Endometrium (tissue), 2 donors: ENCODE data around the gene GHDC.
"Not testable (repeated sequence)": the region's sequence is repeated elsewhere in the genome, so short reads cannot be mapped to it uniquely, and the experiment has no call there.

Experiments used
- FAIRE-seq: peaks from 2 replicates; lab custom pipeline; 2012; peaks lifted over from hg19 to GRCh38; lab: Jason Lieb, UNC
- donor health status: control.
- donor health status: control.

Gene GHDC

DNA sequence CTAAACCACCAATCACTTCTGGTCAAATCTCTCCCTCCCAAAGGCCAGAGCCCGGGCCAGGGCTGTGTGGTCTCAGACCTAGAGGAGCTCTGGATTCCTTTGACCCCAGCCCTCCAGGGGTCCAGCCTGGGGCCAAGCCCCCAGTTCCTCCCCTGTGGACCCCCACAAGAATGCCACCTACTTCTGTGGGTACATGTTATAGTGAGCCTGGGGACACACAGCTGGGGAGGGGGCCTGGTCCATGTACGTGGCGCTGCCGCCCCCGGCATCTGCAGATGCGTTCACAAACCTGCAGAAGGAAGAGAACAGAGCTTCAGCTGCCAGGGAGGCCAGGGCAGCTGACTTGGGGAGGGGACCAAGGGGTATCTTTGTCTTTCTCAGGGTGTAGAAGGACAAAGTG is 7.9 kb upstream of the GHDC start:
- FAIRE-seq = no peak

DNA sequence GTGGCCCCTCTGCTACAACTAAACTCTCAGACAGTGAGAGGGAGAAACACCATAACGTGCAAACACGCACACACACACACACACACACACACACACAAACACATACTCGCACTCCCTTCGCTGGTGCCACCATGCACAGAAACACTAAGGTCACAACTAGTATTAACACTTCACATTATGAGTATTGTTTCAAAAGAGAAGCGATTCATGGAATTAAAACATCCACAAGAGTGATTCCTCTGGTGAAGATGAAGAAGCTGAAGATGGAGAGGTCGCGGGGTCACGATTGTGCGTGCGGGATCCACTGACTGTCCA is 7.1 kb upstream of the GHDC start:
- FAIRE-seq = no peak

DNA sequence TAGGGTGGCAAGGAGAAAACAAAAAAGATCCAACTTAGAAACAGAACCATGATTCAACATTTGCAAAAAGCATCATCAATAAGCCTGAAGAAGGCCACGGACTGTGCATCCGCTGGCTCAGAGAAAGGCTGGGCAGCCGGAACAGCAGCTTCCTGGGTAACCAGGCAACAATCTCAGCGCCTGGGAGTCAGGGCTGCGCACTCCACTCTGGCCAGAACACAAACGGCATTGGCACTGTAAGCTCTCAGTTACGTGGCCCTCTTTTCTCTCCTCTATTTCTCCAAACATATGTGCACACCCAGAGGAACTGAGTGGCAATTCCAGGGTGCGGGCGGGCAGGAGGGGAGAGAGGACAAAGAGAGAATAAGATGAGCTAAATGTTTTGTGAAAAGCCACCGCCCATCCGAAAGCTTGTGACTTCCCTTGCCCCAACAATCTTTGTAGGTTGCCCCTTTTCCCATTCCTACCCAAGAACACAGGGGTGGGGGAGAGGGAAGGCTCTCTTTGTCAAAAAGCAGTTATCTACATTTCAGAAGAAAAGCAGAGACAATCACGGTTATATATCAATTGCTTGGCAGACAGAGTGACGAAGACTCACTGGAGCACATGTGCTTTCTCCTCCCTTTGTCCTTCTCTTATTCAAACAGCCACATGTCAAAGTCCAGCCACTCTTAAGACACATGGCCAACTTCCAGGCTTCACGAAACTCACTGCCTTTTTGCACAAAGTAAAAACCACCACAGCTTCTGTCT is 6.6 kb upstream of the GHDC start:
- FAIRE-seq = no peak

DNA sequence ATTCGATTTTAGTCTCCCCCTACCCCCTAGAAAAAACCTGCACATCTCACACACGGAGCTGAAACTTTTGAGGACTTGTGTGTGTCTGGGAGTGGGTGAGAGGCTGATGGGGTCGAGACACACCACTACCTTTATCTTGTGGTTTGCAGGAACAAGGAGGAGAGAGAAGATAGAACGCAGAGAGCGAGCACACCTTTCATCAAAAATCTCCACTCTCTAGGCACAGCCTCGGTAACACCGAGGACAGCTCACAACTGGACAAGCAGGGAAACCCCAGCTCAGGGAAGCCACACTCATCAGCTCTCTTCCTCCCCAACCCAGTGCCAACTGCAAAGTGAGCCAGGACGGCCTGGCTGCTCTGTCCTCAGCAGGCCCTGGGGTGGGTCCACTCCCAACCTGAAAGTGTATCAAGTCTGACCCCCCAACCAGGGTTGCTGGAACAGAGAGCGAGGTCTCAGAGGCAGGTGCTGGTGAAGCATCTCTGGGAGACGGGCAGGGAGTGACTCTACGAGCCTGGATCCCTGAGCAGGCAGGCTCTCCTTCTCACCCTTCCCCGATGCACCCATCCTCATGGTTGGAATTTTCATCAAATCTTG is 5.2 kb upstream of the GHDC start:
- FAIRE-seq = no peak

DNA sequence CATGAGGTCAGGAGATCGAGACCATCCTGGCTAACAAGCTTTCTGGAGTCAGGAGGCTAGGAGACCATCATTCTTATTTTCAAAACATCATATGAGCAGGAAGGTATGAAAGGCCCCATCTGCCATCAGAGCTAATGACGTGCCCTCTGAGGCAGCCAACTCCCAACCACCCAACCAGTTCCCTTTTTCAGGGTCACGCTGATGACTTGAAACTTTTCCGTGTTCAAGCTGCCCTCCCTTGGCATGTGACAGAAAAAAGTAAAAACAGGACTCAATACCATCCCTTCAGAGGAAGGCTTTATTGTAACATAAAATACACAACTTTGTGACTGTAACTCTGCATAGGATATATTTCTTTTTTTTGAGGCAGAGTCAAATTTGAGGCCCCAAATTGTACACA is 4.6 kb upstream of the GHDC start:
- no peak for FAIRE-seq

DNA sequence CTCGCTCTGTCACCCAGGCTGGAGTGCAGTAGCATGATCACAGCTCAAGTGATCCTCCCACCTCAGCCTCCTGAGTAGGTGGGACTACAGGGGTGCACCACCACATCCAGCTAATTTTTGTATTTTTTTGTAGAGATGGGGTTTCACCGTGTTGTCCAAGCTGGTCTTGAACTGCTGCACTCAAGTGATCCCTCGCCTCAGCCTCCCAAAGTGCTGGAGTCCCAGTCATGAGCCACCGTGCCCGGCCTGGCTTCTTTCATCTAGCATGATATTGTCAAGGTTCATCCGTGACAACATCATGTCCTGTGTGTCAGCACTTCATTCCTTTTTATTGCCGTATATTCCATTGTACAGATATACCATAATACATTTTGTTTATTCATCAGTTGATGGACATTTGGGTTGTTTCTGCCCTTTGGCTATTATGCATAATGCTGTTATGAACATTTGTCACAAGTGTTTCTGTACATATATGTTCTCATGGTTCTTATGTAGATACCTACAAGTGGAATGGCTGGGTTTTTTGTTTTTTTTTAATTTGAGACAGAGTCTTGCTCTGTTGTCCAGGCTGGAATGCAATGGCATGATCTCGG is 3.4 kb upstream of the GHDC start:
- FAIRE-seq = no peak

DNA sequence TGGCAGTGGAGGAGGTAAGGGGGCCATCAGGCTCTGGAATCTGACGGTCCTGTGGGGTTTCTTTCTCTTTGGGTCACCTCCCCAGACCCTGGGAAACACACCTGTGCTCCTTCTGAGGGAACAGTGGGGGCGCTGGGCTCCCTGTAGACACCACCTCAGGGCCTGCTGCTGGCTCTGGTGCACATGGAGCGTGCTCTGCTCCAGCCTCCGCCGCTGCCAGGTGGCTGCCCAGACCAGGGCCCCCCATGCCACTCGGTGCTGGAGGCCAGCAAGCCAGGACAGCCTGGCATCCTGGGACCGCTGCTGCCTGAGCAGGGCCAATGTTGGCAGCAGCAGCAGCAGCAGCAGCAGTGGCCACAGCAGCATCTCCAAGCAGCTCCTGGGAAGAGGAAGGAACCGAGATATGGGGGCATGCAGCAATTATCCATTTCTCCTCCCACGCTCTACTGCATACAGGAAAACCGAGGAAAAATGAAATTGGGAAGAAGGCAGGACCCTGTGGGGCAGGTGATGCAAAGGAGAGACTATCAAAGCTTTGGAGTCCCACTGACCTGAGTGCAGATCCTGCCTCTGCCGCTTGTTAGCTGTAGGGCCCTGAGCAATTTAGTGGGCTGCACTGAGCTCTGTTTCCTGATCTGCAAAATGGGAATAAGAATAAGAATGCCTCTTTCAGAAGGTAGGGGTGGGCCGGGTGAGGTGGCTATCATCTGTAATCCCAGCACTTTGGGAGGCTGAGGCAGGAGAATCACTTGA is 902 bp downstream of the GHDC start:
- no peak for FAIRE-seq

DNA sequence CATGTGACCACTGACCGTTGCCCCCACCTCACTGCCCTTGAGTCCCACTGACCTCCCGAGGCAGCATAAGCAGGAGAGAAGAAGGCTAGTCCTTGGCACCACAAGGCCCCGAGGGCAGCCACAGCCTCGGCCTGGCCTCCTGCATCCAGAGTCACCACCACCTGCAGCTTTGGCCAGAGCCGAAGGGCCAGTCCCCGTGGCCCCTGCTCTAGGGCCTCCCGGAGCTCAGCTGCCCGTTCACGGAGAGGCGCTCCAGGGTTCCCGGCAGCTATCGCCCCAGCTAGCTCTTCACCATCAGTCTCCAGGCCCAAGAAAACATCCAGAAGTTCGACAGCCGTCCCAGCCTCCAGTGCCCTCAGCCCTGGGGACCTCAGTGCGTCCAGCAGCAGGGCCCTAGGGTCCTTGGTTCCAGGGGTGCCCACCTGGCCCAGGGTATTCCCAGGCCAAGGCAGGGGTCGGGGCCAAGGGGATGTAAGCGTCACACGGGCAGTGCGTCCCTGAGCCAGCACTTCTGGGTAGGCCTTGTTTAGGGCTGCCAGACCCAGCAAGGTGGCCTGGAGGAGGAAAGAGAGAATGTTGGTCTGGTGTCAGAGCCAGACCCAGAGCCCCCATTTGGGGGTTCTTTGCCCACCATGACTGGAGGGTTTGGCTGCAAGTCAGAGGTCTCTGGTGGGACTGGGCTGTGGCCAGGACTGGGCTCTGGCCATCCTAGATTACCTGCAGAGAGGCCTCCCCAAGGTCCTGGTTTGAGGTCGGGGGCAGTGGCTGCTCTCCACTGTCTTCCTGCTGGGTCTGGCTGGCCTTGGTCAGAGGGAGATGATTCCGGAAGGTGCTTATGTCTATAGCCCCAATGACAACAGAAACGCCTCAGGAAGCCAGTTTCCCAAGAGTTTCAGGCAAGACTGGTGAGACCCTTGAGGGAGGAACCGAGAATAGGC is 1.8 kb downstream of the GHDC start:
- FAIRE-seq = no peak

DNA sequence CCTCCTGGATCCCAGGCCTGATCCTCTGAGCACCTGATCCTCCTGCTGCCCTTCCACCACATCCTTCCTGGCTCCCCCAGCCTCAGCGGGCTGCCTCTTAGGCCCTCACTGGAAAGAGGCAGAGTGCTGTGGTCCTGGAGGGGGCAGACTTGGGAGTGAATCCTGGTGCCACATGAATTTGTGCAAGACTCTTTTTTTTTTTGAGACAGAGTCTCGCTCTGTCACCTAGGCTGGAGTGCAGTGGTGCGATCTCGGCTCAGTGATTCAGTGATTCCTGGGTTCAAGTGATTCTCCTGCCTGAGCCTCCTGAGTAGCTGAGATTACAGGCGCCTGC is 3.1 kb downstream of the GHDC start:
- no peak for FAIRE-seq

DNA sequence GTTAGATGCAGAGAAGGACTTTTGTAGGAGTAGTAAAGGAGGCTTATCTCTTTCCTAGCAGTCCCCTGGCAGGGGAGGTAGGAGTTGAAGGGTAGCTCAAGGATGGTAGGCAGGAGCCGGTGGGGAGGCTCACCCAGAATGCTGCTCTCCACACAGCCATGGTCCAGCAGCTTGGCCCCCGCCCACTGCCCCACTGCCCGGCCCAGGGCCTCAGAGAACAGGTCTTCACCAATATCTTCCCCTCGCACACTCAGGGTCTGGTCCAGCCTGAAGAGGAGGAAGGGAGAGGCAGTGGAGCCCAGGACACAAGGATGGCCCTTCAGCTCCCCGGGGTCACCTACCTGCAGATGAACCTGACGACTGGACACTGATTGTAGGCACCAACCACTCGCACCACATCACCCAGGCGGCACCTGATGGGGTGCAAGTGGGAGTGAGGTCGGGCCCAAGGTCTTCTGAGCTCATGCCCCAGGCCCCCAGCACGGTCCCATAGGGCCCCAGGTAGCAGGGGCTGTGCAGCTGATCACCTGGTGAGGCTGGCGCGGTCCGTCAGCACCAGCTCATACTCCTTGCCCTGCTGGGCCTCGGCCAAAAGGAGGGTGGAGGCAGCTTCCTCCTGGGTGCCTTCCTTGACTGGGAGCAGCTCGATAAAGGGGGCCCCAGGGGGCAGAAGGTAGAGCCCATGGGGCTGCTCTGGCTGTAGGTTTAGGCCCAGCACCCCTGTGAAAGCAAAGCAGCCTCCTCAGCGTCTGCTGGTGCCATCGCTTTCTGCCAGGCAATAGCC is 3.6 kb downstream of the GHDC start:
- FAIRE-seq = no peak

DNA sequence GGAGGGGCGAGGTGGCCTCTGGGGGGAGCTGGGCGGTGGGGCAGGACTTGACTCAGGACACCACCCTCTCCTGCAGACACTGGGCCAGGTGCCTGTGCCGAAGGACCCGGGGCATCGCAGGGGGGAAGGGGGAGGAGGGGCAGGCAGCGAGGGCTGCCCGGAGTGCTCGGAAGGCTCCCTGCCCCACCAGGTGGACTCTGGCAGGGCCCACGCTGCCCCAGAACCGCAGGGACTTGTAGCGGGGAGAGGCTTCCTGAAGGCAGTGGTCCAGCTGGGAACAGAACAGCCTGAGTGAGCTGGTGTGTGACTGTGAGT is 4.7 kb downstream of the GHDC start:
- FAIRE-seq = no peak

DNA sequence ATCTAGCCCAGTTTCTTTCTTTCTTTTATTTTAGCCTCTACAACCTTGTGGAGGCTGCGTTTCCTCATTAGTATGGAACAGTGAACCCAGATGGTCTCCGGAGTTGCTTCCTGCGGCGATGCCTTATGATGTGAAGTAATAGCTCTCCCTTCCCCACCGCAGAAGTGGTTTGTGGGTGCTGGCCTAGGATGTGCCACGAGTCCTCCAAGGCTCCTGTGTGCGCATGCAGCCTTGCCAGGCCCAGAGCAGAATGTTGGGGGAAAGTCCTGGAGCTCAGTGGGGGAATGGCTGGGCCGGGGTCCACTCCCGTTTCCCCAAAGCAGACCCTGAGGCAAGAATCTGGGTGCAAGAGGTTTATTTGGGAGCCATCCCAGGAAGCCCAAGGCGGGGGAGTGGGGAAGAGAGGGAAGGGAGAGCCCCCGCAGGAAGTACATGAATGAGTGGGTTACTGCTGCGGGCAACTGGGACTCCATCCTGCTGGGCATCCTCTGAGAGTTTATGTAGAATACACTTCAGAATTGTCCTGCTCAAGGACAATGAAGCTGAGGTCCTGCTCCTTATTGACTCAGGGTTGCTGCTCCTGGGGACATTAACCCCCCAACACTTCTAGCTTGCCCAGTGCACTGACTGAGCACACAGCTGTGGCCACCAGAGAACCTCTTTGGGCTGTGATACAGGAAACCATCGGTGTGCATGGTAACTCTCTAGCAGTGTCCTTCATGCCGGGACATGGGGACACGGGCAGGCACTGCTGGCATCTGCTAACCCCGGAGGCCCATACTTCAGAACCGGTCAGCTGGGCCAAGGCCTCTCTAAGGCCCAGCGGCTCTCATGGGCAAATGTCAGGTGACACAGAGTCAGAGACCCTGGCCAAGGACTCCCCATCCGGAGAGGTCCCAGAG is 5.3 kb downstream of the GHDC start:
- FAIRE-seq = no peak

DNA sequence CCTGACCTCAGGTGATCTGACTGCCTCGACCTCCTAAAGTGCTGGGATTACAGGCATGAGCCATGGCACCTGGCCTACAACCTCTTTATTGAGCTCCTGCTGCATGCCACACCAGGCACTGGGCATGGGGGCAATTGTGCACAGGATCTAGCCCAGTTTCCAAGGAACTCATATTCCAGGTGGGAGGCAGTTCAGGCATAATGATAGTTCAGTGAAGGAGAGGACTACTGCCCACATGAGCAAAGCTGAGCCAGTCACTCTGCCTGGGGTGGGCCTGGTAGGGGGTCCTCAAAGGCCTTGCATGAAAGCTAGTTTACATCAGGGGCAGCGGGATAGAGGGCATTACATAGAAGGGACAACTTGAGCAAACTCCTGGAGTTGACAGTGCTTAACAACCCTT is 6.5 kb downstream of the GHDC start:
- FAIRE-seq = no peak

DNA sequence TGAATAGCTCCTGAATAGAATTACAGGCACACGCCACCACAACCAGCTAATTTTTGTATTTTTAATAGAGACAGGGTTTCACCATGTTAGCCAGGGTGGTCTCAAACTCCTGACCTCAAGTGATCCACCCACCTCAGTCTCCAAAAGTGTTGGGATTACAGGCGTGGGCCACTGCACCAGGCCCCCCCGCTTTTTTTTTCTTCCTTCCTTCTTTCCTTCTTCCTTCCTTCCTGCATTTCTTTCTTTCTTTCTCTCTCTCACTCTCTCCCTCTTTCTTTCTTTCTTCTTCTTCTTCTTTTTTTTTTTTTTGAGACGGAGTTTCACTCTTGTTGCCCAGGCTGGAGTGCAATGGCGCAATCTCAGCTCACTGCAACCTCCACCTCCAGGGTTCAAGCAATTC is 8.1 kb downstream of the GHDC start:
- FAIRE-seq = not testable (repeated sequence)

DNA sequence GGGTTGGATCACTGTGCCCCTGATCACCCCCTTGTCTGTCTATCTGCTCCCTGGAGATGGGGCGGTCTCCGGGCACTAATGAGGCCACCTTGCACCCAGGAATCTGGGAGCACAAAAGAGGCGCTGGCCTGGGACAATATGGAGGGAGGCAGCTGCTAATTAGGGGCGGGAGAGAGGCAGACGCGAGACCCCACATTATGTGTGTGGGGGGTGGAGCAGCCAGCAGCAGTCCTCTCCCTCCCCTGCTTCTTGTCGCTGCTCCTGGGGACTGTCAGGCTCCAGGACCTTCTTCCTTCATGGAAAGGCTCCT is 8.7 kb downstream of the GHDC start:
- FAIRE-seq = no peak

DNA sequence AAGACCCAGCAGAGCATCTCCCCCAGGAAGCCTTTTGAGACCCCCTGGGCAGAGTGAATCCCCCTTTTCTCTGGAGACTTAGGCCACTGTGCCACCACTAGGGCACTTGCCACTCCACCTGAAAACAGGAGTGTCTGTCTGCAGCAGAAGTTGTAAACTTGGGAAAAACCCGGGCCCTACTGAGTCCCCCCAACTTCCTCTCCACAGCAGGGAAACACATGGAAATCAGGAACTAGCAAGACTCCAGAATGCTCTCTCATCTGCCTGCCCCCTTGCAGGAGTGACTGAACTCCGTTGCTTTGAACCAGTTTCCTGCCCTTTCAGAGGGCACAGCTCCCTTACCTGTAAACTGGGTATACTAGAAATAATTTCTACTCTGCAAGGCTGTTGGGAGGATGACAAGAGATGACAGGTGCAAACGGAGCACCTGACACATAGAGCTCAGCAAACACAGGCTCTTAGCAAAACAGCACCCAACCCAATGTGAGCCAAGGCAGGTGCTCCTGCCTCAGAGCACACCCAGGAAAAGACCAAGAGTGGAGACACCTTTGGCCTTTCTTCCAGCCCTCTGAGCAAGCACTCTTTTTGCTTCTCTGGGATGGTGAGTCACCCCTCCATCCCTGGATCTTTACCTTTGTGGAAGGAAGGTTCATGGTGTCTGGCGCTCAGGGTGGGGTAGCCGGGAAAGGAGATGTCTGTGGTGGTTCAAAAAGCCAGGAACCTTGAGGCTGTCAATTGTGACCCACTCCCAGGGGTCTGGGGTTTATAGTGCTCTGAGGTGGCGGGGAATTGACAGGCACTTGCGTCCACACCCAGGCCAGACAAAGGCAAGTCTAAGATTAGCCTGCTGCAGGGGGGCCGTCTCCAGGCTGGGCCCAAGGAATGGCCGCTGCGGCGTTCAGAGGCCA is 9.3 kb downstream of the GHDC start, which contains the start of gene HCRT:
HCRT (minus strand) TSS at position 740 of the 908 bp plus-strand sequence; CDS start at position 653, 87 bp downstream.
- no peak for FAIRE-seq

DNA sequence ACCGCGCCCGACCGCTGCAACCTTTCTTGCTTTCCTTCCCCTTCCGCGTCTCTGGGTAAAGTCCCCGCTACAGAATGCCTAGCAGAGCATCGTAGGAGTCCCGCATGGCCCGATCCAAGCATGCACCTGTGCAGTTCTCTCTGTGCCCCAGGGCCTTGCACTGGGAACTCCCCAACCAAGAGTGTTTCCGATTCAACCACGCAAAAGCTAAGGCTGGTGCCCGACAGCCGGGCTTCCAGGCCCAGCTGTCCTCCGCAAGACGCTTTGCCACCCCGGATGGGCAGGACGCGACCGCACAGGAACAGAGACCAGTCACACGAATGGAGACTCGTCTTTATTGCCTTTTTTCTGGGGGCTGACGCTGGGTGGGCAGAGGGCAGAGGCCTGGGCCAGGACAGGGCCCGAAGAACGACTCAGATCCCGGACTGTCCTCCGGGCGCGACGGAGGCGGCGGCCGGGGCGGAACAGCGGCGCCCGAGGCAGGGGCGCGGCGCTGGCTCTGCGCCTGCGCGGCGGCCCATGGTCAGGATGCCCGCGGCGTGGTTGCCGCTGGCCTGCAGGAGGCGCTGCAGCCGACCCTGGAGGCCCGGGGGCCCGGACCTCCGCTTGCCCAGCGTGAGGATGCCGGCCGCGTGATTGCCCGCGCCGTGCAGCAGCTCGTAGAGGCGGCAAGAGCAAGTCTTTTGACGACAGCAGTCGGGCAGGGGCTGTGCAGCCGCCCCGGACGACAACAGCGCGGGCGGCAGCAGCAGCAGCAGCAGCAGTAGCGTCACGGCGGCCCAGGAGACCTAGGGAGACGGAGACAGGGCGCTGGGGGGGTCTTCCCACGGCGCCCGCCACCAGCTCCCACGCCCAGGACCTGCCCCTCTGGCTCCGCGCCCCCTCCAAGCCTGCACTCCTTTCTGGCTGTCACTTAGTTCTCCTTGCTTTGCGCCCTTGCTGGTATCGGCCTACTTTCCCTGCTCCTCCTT is 10.3 kb downstream of the GHDC start:
- FAIRE-seq = no peak
